Activated CD4-positive, alpha-beta T cell treated with anti-CD3 and anti-CD28 coated beads for 48 hours (primary cell): Measurements from ENCODE around the gene VPS16.

Experiments used
- DNase-seq: peaks from one replicate; pipeline ENCODE4 v3.0.0-alpha.2; 2020

VPS16 gene

DNA sequence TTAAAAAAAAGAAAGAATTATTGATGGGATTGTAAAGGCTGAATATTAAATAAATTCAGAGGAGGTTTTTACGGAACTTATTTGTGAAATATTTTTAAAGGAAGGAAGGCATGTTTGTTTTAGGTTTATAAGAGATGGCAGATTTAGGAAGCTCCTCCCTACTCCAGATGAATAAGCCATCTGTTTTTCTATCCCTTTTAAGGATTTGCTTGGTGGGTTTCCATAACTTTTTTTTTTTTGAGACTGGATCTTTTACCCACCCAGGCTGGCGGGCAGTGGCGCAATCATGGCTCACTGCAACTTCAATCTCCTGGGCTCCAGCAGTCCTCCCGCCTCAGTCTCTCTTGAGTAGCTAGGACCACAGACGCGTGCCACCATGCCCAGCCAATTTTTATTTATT lies 63.1 kb downstream of the VPS16 start:
- no peak for DNase-seq

DNA sequence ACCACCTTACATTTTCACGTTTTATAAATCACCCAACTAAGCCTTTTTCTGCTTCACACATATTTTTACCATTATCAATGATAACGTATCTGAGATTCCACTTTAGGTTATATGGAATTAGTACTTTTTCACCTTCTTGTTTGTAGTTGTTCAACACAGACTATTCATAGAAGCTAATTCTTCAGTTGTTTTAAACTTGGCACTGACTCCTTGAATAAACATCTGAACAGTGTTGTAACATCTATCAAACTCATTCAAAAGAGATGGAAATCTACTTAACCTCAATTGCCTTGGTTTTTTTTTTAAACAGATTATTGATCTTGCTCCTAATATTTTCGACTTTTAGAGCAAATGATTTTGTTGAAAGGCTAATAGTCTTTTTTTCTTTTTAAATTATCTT lies 67.0 kb downstream of the VPS16 start:
- DNase-seq: no peak

- no peak for DNase-seq
Observed at GRCh38 chr20:2909953-2910352, 69.4 kb downstream of the VPS16 start.

GRCh38 chr20:2911200-2911599 lies 70.7 kb downstream of the VPS16 start:
- no peak for DNase-seq

- DNase-seq: no peak
Observed at GRCh38 chr20:2914160-2914559, 73.6 kb downstream of the VPS16 start.
